ENCODE measurements around the gene DNAJC8.

- no peak for TF ChIP-seq EP300 (IDR thresholded peaks at IDR 0.05)
- no peak for TF ChIP-seq POLR2A (IDR thresholded peaks at IDR 0.05)
Measured at GRCh38 chr1:28273216-28273860, 40.5 kb upstream of the DNAJC8 start.

Measured in tibial nerve (tissue), 3 donors.